K562 (cell line): ENCODE results near the gene KIR2DL3. TPM values are rescaled to one million over a fixed set of nuclear protein-coding genes. Genes with fewer than 3 reads are reported as not detected.
A peak's percentile ranks its signal among the peaks of the same experiment; 100 is the strongest.

Source experiments
- COPS2 ChIP-seq: fragments of 450-650 bp; conservative IDR thresholded peaks from 2 replicates; pipeline ENCODE4 v1.6.1; 2016; ENCODE audit warnings: mild to moderate bottlenecking, moderate library complexity
- HDAC3 ChIP-seq: fragments of 450-650 bp; IDR thresholded peaks from 2 replicates; pipeline ENCODE4 v1.6.1; 2018; ENCODE audit warnings: borderline replicate concordance, mild to moderate bottlenecking, moderate library complexity; ENCODE audit not compliant: partially characterized antibody
- HNRNPLL ChIP-seq: fragments of 200-400 bp; formaldehyde crosslinking; IDR thresholded peaks from 2 replicates; pipeline ENCODE4 v1.6.1; 2017; ENCODE audit warnings: low read length, low read depth, mild to moderate bottlenecking; ENCODE audit not compliant: poor library complexity, severe bottlenecking
- MEIS2 ChIP-seq: fragments of 450-650 bp; IDR thresholded peaks from 2 replicates; pipeline ENCODE4 v1.6.1; 2014; ENCODE audit warnings: mild to moderate bottlenecking; ENCODE audit not compliant: partially characterized antibody
- NCOA4 ChIP-seq: fragments of 450-650 bp; IDR thresholded peaks from 2 replicates; pipeline ENCODE4 v1.6.1; 2018; ENCODE audit warnings: mild to moderate bottlenecking; ENCODE audit not compliant: partially characterized antibody
- NR1H2 ChIP-seq: sonication (generic); formaldehyde crosslinking; IDR thresholded peaks from 2 replicates; pipeline ENCODE4 v1.4.0; 2020; ENCODE audit warnings: mild to moderate bottlenecking, missing genetic modification reagents
- RBM25 ChIP-seq: fragments of 200-400 bp; formaldehyde crosslinking; IDR thresholded peaks from 2 replicates; pipeline ENCODE4 v1.6.1; 2018; ENCODE audit warnings: low read length, low read depth, moderate library complexity; ENCODE audit not compliant: severe bottlenecking
- TBP ChIP-seq: optimal IDR thresholded peaks from 2 replicates; pipeline ENCODE3; 2011; ENCODE audit warnings: low read depth, low read length, improper control_type of control experiment
- TGIF2 ChIP-seq: sonication (generic); formaldehyde crosslinking; IDR thresholded peaks from 2 replicates; pipeline ENCODE4 v1.8.1; 2022; ENCODE audit warnings: mild to moderate bottlenecking, missing genetic modification reagents, moderate library complexity
- TRIM24 ChIP-seq, 2 experiments: fragments of 450-650 bp; IDR thresholded peaks; 2 replicates each; pipeline ENCODE4 v1.6.1; 2016
- XRCC3 ChIP-seq: fragments of 450-650 bp; IDR thresholded peaks from 2 replicates; pipeline ENCODE4 v1.6.1; 2017; ENCODE audit warnings: mild to moderate bottlenecking, moderate library complexity
- ZBTB7A ChIP-seq: IDR thresholded peaks from 2 replicates; pipeline ENCODE4 v1.6.1; 2011; ENCODE audit warnings: low read depth, mild to moderate bottlenecking, low read length, moderate library complexity, borderline replicate concordance; ENCODE audit not compliant: control insufficient read depth
- ZNF175 ChIP-seq: fragments of 200-800 bp; sonication (Bioruptor generic); IDR thresholded peaks from 2 replicates; pipeline ENCODE4 v1.6.1; 2016; ENCODE audit warnings: low read depth, mild to moderate bottlenecking, missing genetic modification characterization, missing compliant biosample characterization
- ZNF217 ChIP-seq: sonication (generic); formaldehyde crosslinking; IDR thresholded peaks from 2 replicates; pipeline ENCODE4 v1.8.0; 2022; ENCODE audit warnings: mild to moderate bottlenecking, missing genetic modification reagents
- ZNF23 ChIP-seq: fragments of 250-450 bp; sonication (Bioruptor Pico); IDR thresholded peaks from 2 replicates; pipeline ENCODE4 v1.4.0; 2020; ENCODE audit warnings: mild to moderate bottlenecking
- ZNF253 ChIP-seq: fragments of 250-450 bp; sonication (Bioruptor Pico); conservative IDR thresholded peaks from 2 replicates; pipeline ENCODE4 v1.6.1; 2021; ENCODE audit warnings: mild to moderate bottlenecking
- ZNF561 ChIP-seq: fragments of 450-650 bp; formaldehyde crosslinking; conservative IDR thresholded peaks from 2 replicates; pipeline ENCODE4 v1.4.0; 2020; ENCODE audit warnings: mild to moderate bottlenecking, moderate library complexity
- polyA plus RNA-seq, 8 experiments: library from polyadenylated mRNA; depleted of rRNA in 4 of 8; stranded (reverse) in 5 of 8; unstranded in 3 of 8; fragments of >200 nt; fragmentation: Nextera tagmentation in 2 of 8; fragmentation: Illumina TruSeq in 1 of 8; extraction: Ambion mirVana in 2 of 8; extraction: Trizol in 1 of 8; gene quantifications; 2 replicates each; pipeline versions ENCODE4 v1.2.1 to v1.2.3, GENCODE V29; 2011 to 2014; ENCODE audit warnings: inconsistent platforms in 1 of 8, missing spikeins in 1 of 8
- total RNA-seq, 7 experiments: library from RNA; depleted of rRNA in 6 of 7; stranded (reverse); fragments of >200 nt in 6 of 7; fragmentation: Illumina TruSeq in 2 of 7; extraction: Trizol in 2 of 7; gene quantifications; 2 replicates each; pipeline versions ENCODE4 v1.2.1 to v1.2.3, GENCODE V29; 2011 to 2021; ENCODE audit warnings: low replicate concordance in 1 of 7
- TF ChIP-seq, protein P1 (sequence below): fragments of 450-650 bp; IDR thresholded peaks from 2 replicates; pipeline ENCODE4 v1.6.1; 2016; ENCODE audit warnings: missing biosample characterization, missing genetic modification characterization
- TF ChIP-seq, protein P2 (sequence below): sonication (generic); formaldehyde crosslinking; IDR thresholded peaks from 2 replicates; pipeline ENCODE4 v1.8.0; 2022; ENCODE audit warnings: missing genetic modification reagents, mild to moderate bottlenecking, borderline replicate concordance
- TF ChIP-seq, protein P3 (sequence below): sonication (generic); formaldehyde crosslinking; IDR thresholded peaks from 2 replicates; pipeline ENCODE4 v1.4.0; 2020; ENCODE audit warnings: mild to moderate bottlenecking, missing genetic modification reagents
- TF ChIP-seq, protein P4 (sequence below): sonication (generic); formaldehyde crosslinking; IDR thresholded peaks from 2 replicates; pipeline ENCODE4 v1.8.1; 2023; ENCODE audit warnings: mild to moderate bottlenecking, missing genetic modification reagents
- TF ChIP-seq, protein P5 (sequence below): fragments of 450-650 bp; IDR thresholded peaks from 2 replicates; pipeline ENCODE4 v1.6.1; 2016

KIR2DL3 gene
- total and polyA plus RNA-seq, 9 of the 15 experiments (the other 6 are each of a cell fraction or from before 2014, with no cell fraction given), result not detected

DNA sequence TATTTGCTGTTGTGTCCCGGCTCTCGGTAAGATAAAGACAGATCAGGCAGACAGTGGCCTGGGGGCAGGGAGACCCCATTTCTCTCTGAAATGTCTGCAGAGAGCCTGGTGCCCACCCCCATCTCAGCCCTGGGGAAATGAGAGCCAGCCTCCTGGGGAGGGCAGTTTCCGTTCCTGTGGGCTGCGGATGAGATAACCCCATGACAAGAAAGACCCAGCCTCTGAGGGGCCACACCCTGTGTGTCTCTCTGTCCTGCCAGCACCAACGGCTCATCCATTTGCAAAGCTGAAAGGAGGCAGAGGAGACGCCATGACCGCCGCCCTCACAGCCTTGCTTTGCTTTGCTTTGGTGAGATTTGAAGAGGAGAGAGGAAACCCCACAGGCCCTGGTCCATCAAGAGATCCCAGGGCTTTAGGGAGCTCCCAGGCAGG, 42.2 kb upstream of the KIR2DL3 start (continued):
- TF ChIP-seq ZBTB7A (peak; percentile 62; the same call in 1 of the 2 replicates), RBM25 (no peak), ZNF175 (CRISPR knock-in tag) (no peak), ZNF253 (CRISPR knock-in tag) (no peak), TRIM24 (IDR thresholded peaks at IDR 0.05) (no peak), ZNF217 (CRISPR knock-in tag) (no peak), HNRNPLL (no peak), XRCC3 (no peak), MEIS2 (peak; percentile 1), NR1H2 (CRISPR knock-in tag) (no peak), HDAC3 (no peak), COPS2 (no peak), ZNF561 (no peak), TBP (peak; percentile 36), NCOA4 (no peak), TGIF2 (CRISPR knock-in tag) (no peak), ZNF23 (no peak)
- TF ChIP-seq, protein P1, sequence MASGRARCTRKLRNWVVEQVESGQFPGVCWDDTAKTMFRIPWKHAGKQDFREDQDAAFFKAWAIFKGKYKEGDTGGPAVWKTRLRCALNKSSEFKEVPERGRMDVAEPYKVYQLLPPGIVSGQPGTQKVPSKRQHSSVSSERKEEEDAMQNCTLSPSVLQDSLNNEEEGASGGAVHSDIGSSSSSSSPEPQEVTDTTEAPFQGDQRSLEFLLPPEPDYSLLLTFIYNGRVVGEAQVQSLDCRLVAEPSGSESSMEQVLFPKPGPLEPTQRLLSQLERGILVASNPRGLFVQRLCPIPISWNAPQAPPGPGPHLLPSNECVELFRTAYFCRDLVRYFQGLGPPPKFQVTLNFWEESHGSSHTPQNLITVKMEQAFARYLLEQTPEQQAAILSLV, result no peak
- TF ChIP-seq, protein P2, sequence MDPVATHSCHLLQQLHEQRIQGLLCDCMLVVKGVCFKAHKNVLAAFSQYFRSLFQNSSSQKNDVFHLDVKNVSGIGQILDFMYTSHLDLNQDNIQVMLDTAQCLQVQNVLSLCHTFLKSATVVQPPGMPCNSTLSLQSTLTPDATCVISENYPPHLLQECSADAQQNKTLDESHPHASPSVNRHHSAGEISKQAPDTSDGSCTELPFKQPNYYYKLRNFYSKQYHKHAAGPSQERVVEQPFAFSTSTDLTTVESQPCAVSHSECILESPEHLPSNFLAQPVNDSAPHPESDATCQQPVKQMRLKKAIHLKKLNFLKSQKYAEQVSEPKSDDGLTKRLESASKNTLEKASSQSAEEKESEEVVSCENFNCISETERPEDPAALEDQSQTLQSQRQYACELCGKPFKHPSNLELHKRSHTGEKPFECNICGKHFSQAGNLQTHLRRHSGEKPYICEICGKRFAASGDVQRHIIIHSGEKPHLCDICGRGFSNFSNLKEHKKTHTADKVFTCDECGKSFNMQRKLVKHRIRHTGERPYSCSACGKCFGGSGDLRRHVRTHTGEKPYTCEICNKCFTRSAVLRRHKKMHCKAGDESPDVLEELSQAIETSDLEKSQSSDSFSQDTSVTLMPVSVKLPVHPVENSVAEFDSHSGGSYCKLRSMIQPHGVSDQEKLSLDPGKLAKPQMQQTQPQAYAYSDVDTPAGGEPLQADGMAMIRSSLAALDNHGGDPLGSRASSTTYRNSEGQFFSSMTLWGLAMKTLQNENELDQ (CRISPR knock-in tag), result no peak
- TF ChIP-seq, protein P3, sequence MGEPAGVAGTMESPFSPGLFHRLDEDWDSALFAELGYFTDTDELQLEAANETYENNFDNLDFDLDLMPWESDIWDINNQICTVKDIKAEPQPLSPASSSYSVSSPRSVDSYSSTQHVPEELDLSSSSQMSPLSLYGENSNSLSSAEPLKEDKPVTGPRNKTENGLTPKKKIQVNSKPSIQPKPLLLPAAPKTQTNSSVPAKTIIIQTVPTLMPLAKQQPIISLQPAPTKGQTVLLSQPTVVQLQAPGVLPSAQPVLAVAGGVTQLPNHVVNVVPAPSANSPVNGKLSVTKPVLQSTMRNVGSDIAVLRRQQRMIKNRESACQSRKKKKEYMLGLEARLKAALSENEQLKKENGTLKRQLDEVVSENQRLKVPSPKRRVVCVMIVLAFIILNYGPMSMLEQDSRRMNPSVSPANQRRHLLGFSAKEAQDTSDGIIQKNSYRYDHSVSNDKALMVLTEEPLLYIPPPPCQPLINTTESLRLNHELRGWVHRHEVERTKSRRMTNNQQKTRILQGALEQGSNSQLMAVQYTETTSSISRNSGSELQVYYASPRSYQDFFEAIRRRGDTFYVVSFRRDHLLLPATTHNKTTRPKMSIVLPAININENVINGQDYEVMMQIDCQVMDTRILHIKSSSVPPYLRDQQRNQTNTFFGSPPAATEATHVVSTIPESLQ (CRISPR knock-in tag), result no peak
- TF ChIP-seq, protein P4, sequence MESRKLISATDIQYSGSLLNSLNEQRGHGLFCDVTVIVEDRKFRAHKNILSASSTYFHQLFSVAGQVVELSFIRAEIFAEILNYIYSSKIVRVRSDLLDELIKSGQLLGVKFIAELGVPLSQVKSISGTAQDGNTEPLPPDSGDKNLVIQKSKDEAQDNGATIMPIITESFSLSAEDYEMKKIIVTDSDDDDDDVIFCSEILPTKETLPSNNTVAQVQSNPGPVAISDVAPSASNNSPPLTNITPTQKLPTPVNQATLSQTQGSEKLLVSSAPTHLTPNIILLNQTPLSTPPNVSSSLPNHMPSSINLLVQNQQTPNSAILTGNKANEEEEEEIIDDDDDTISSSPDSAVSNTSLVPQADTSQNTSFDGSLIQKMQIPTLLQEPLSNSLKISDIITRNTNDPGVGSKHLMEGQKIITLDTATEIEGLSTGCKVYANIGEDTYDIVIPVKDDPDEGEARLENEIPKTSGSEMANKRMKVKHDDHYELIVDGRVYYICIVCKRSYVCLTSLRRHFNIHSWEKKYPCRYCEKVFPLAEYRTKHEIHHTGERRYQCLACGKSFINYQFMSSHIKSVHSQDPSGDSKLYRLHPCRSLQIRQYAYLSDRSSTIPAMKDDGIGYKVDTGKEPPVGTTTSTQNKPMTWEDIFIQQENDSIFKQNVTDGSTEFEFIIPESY (CRISPR knock-in tag), result no peak
- TF ChIP-seq, protein P5, sequence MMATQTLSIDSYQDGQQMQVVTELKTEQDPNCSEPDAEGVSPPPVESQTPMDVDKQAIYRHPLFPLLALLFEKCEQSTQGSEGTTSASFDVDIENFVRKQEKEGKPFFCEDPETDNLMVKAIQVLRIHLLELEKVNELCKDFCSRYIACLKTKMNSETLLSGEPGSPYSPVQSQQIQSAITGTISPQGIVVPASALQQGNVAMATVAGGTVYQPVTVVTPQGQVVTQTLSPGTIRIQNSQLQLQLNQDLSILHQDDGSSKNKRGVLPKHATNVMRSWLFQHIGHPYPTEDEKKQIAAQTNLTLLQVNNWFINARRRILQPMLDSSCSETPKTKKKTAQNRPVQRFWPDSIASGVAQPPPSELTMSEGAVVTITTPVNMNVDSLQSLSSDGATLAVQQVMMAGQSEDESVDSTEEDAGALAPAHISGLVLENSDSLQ, result no peak
